ENCODE measurements around the gene LEKR1. TPM values are rescaled to one million over a fixed set of nuclear protein-coding genes. Genes with fewer than 3 reads are reported as not detected.
"Not testable (repeated sequence)": the region's sequence is repeated elsewhere in the genome, so short reads cannot be mapped to it uniquely, and the experiment has no call there.

The LEKR1 gene
- total RNA-seq, 1 experiment from 2014 or later, result 5.1 TPM

DNA sequence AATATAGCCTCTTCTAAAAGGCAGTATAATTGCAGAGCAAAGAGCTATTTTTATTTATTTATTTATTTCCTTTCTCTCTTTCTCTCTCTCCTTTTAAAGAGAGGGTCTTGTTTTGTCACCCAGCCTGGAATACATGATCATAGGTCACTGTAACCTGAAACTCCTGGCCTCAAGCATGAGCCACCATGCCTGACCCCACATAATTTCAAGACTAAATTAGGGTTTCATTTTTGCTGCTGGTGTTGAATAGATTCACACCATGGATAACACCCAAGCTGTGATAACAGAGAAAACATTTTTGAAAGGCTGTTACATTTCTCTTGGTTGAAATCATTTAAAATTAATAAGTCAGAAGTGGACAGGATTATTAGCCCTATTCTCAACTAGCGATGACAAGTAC, 131.6 kb downstream of the LEKR1 start:
- Mint-ChIP-seq H3K9me3 (ENCODE audit: low read depth, unreplicated experiment) (no peaks in the 10 kb centered on the region), H3K27ac (ENCODE audit: unreplicated experiment) (no peak overlapping the region), H3K4me1 (ENCODE audit: low read depth, unreplicated experiment) (no peaks in the 10 kb centered on the region), H3K4me3 (ENCODE audit: low read depth, unreplicated experiment) (no peak overlapping the region), H3K36me3 (ENCODE audit: insufficient read depth, unreplicated experiment) (no peaks in the 10 kb centered on the region), H3K27me3 (ENCODE audit: unreplicated experiment) (no peaks in the 10 kb centered on the region)
- TF ChIP-seq, protein P1, sequence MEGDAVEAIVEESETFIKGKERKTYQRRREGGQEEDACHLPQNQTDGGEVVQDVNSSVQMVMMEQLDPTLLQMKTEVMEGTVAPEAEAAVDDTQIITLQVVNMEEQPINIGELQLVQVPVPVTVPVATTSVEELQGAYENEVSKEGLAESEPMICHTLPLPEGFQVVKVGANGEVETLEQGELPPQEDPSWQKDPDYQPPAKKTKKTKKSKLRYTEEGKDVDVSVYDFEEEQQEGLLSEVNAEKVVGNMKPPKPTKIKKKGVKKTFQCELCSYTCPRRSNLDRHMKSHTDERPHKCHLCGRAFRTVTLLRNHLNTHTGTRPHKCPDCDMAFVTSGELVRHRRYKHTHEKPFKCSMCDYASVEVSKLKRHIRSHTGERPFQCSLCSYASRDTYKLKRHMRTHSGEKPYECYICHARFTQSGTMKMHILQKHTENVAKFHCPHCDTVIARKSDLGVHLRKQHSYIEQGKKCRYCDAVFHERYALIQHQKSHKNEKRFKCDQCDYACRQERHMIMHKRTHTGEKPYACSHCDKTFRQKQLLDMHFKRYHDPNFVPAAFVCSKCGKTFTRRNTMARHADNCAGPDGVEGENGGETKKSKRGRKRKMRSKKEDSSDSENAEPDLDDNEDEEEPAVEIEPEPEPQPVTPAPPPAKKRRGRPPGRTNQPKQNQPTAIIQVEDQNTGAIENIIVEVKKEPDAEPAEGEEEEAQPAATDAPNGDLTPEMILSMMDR (IDR thresholded peaks at IDR 0.05; ENCODE audit: unreplicated experiment), result no peak
- CTCF ChIA-PET, result no interaction called here
- no peak for DNase-seq
- BruUV-seq (replicated peaks), result no TSS peak
- intact Hi-C loops (cut with micrococcal nuclease; ENCODE audit: unreplicated experiment), result no loop called here

DNA sequence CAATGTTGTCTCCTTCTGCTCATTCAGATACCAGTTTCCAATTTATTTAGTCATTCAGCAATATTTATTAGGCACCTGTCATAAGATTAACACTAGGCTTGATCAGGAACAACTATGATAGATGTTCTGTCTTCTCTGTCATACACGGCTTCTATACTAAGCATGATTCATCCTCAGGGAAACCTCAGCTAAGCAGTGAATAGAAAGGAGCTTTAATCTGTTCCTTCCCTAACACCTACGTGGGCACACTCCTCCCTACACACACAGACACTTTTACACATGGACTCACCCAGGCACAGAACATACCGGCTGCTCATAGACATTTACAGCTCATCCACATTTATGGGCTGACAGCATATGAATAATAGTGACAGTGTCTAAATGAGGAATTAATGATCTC, 136.9 kb downstream of the LEKR1 start:
- TF ChIP-seq, protein P1 (IDR thresholded peaks at IDR 0.05; ENCODE audit: unreplicated experiment), result no peak
- intact Hi-C loops (cut with micrococcal nuclease; ENCODE audit: unreplicated experiment), result no loop called here
- Mint-ChIP-seq H3K27me3 (ENCODE audit: unreplicated experiment) (no peaks in the 10 kb centered on the region), H3K36me3 (ENCODE audit: insufficient read depth, unreplicated experiment) (no peaks in the 10 kb centered on the region), H3K4me1 (ENCODE audit: low read depth, unreplicated experiment) (no peaks in the 10 kb centered on the region), H3K4me3 (ENCODE audit: low read depth, unreplicated experiment) (no peak overlapping the region), H3K27ac (ENCODE audit: unreplicated experiment) (no peak overlapping the region), H3K9me3 (ENCODE audit: low read depth, unreplicated experiment) (no peaks in the 10 kb centered on the region)
- DNase-seq, result no peak
- BruUV-seq (replicated peaks), result no TSS peak
- CTCF ChIA-PET, result interaction anchor here (1.0 kb wide), 1 partner anchor 12 kb away, joined by 3 read pairs; no protein-coding TSS in a partner anchor

DNA sequence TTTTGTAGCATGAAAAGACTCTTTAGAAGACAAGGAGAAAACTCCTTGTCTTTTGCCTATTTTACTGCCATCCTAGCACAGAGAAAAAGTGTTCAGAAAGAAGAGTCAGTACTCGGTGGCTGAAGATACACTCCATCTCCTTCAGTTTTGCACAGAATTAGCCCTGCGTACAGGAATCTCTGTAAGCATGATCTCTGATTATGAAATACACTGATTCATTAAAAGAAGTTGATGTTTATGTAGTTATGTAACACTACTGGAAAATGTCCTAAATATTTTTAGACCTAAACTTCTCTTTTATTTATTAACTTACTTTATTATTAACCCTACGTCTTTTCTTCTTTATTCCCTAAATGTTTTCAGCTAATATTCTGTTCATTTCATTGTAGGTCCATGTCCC, 138.4 kb downstream of the LEKR1 start:
- Mint-ChIP-seq H3K4me3 (ENCODE audit: low read depth, unreplicated experiment) (no peak overlapping the region), H3K27me3 (ENCODE audit: unreplicated experiment) (no peaks in the 10 kb centered on the region), H3K4me1 (ENCODE audit: low read depth, unreplicated experiment) (no peaks in the 10 kb centered on the region), H3K27ac (ENCODE audit: unreplicated experiment) (no peak overlapping the region), H3K9me3 (ENCODE audit: low read depth, unreplicated experiment) (no peaks in the 10 kb centered on the region), H3K36me3 (ENCODE audit: insufficient read depth, unreplicated experiment) (no peaks in the 10 kb centered on the region)
- CTCF ChIA-PET, result no interaction called here
- no peak for DNase-seq
- intact Hi-C loops (cut with micrococcal nuclease; ENCODE audit: unreplicated experiment), result no loop called here
- TF ChIP-seq, protein P1 (IDR thresholded peaks at IDR 0.05; ENCODE audit: unreplicated experiment), result no peak
- BruUV-seq (replicated peaks), result no TSS peak

DNA sequence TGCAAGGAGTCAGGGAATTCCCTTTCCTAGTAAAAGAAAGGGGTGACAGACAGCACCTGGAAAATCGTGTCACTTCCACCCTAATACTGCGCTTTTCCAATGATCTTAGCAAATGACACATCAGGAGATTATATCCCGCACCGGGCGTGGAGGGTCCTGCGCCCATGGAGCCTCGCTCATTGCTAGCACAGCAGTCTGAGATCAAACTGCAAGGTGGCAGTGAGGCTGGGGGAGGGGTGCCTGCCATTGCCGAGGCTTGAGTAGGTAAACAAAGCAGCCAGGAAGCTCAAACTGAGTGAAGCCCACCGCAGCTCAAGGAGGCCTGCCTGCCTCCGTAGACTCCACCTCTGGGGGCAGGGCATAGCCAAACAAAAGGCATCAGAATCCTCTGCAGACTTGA, 140.2 kb downstream of the LEKR1 start:
- intact Hi-C loops (cut with micrococcal nuclease; ENCODE audit: unreplicated experiment); BruUV-seq (replicated peaks); H3K27ac Mint-ChIP-seq (ENCODE audit: unreplicated experiment); H3K4me3 Mint-ChIP-seq (ENCODE audit: low read depth, unreplicated experiment); H3K4me1 Mint-ChIP-seq (ENCODE audit: low read depth, unreplicated experiment); DNase-seq; H3K27me3 Mint-ChIP-seq (ENCODE audit: unreplicated experiment); CTCF ChIA-PET; H3K9me3 Mint-ChIP-seq (ENCODE audit: low read depth, unreplicated experiment); H3K36me3 Mint-ChIP-seq (ENCODE audit: insufficient read depth, unreplicated experiment): not testable (repeated sequence)

DNA sequence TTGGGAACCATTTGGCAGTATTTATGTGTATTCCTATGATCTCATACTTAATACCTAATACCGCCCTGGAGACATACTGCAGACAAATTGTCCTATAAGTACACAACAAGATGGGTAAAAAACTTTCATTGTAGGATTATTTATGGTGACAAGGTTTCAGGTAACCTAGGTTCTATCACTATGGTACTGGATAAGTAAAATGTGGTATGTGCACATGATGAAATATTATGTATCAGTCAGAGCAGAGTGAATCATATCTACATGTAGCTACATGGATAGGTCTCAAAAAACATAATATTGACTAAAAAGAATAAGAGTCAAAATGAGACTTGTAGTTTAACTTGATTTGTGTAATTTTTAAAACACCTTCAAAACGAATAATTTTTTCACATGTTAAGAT, 147.8 kb downstream of the LEKR1 start:
- no peak overlapping the region for H3K27ac Mint-ChIP-seq (ENCODE audit: unreplicated experiment)
- CTCF ChIA-PET, result no interaction called here
- no peak for DNase-seq
- H3K4me1 Mint-ChIP-seq (ENCODE audit: low read depth, unreplicated experiment), result no peaks in the 10 kb centered on the region
- H3K36me3 Mint-ChIP-seq (ENCODE audit: insufficient read depth, unreplicated experiment), result no peaks in the 10 kb centered on the region
- no peaks in the 10 kb centered on the region for H3K27me3 Mint-ChIP-seq (ENCODE audit: unreplicated experiment)
- no TSS peak for BruUV-seq (replicated peaks)
- intact Hi-C loops (cut with micrococcal nuclease; ENCODE audit: unreplicated experiment), result no loop called here
- no peak overlapping the region for H3K4me3 Mint-ChIP-seq (ENCODE audit: low read depth, unreplicated experiment)
- no peaks in the 10 kb centered on the region for H3K9me3 Mint-ChIP-seq (ENCODE audit: low read depth, unreplicated experiment)
- TF ChIP-seq, protein P1 (IDR thresholded peaks at IDR 0.05; ENCODE audit: unreplicated experiment), result no peak
